HG03439 (cell line): ENCODE data around the gene NHLH1.
"Not testable (repeated sequence)": the region's sequence is repeated elsewhere in the genome, so short reads cannot be mapped to it uniquely, and the experiment has no call there.

ENCODE experiments used
- ATAC-seq: cut with Tn5 transposase; IDR thresholded peaks from one replicate; pipeline ENCODE4 v1.9.1; 2021; ENCODE audit warnings: mild to moderate bottlenecking, moderate library complexity; ENCODE audit not compliant: unreplicated experiment

NHLH1 gene

GRCh38 chr1:160376525-160377131 is 9.8 kb downstream of the NHLH1 start:
- no peak for ATAC-seq

GRCh38 chr1:160377585-160378206 is 10.8 kb downstream of the NHLH1 start:
- no peak for ATAC-seq

- ATAC-seq = not testable (repeated sequence)
These were observed 17.9 kb downstream of the NHLH1 start for GRCh38 chr1:160384812-160385211.

GRCh38 chr1:160388406-160388805 is 21.5 kb downstream of the NHLH1 start:
- ATAC-seq = not testable (repeated sequence)

- ATAC-seq = no peak
These were observed 27.8 kb downstream of the NHLH1 start for GRCh38 chr1:160394673-160395072.

- ATAC-seq = no peak
These were observed 30.8 kb downstream of the NHLH1 start for GRCh38 chr1:160397651-160398050.

GRCh38 chr1:160398823-160399222 is 32.0 kb downstream of the NHLH1 start:
- ATAC-seq = no peak

GRCh38 chr1:160399544-160400222 is 32.8 kb downstream of the NHLH1 start:
- no peak for ATAC-seq

GRCh38 chr1:160400223-160400645 is 33.4 kb downstream of the NHLH1 start, which contains the start of gene VANGL2:
Gene VANGL2, plus strand, starts transcription at chr1:160400564. Its CDS starts 15,274 bp downstream, at chr1:160415838.
- ATAC-seq = no peak

GRCh38 chr1:160400646-160401486 is 34.0 kb downstream of the NHLH1 start:
- ATAC-seq = no peak

GRCh38 chr1:160401487-160401805 is 34.6 kb downstream of the NHLH1 start:
- ATAC-seq = no peak

- ATAC-seq = no peak
These were observed 35.3 kb downstream of the NHLH1 start for GRCh38 chr1:160402001-160402795.

GRCh38 chr1:160403244-160403643 is 36.4 kb downstream of the NHLH1 start:
- ATAC-seq = no peak

GRCh38 chr1:160404094-160404493 is 37.2 kb downstream of the NHLH1 start:
- no peak for ATAC-seq

- no peak for ATAC-seq
These were observed 38.5 kb downstream of the NHLH1 start for GRCh38 chr1:160405331-160405877.

- no peak for ATAC-seq
These were observed 39.5 kb downstream of the NHLH1 start for GRCh38 chr1:160406131-160406968.

GRCh38 chr1:160407839-160408801 is 41.2 kb downstream of the NHLH1 start:
- no peak for ATAC-seq

- ATAC-seq = no peak
These were observed 42.0 kb downstream of the NHLH1 start for GRCh38 chr1:160408864-160409263.
